HepG2 (cell line): ENCODE results near the gene ANKLE1. TPM values are rescaled to one million over a fixed set of nuclear protein-coding genes. Genes with fewer than 3 reads are reported as not detected.
"Not testable (repeated sequence)": the region's sequence is repeated elsewhere in the genome, so short reads cannot be mapped to it uniquely, and the experiment has no call there.

Experiments
- ATAC-seq: fragments of 200-7000 bp; cut with Tn5 transposase; 3 replicates; pipeline ENCODE4 v1.9.1; 2020; ENCODE audit warnings: mild to moderate bottlenecking, moderate library complexity
- BruUV-seq: library from RNA; stranded (reverse); fragments of 400-500 nt; replicated peaks from 2 replicates; lab custom pipeline; 2021; lab: Mats Ljungman, UMichigan
- CTCF ChIA-PET: fragments of 300-600 bp; formaldehyde crosslinking; extraction: SDS; loops from one replicate; lab custom pipeline; 2021; ENCODE audit warnings: low total read pairs, inconsistent platforms, low intra/inter-chr PET ratio; lab: Yijun Ruan, JAX
- POLR2A ChIA-PET: fragments of 350-600 bp; sonication (Branson Sonifier 250); formaldehyde crosslinking; loops from one replicate; lab custom pipeline; 2020; ENCODE audit warnings: antibody characterized with exemption, inconsistent platforms; lab: Yijun Ruan, JAX
- DNase-seq: peaks from one replicate; pipeline ENCODE4 v3.0.0-alpha.2; 2015; ENCODE audit warnings: low spot score
- FAIRE-seq: peaks from 3 replicates; lab custom pipeline; 2011; peaks lifted over from hg19 to GRCh38; lab: Jason Lieb, UNC
- H2AFZ ChIP-seq: one replicate; pipeline ENCODE4 v1.6.1; 2011; ENCODE audit warnings: low read length, inconsistent platforms
- H3K27ac ChIP-seq: fragments of 300-600 bp; 3 replicates; pipeline ENCODE4 v1.8.0; 2011; ENCODE audit warnings: mixed run types, mild to moderate bottlenecking, mixed read lengths, low read length, inconsistent platforms; ENCODE audit not compliant: insufficient read depth; ENCODE audit errors: extremely low read length
- H3K27me3 ChIP-seq, 2 experiments: fragments of 200-600 bp in 1 of 2; 2 replicates in 1 of 2; 3 replicates in 1 of 2; pipeline versions ENCODE4 v1.6.0 to v1.8.0; 2011; ENCODE audit warnings: low read length in 2 of 2, mild to moderate bottlenecking in 2 of 2, moderate library complexity in 2 of 2, inconsistent platforms in 1 of 2; ENCODE audit not compliant: insufficient read depth in 2 of 2, control insufficient read depth in 1 of 2
- H3K36me3 ChIP-seq, 2 experiments: fragments of 200-600 bp in 1 of 2; replicated peaks in 1 of 2; 2 replicates in 1 of 2; 3 replicates in 1 of 2; pipeline versions ENCODE4 v1.5.1 to v1.8.0; 2011; ENCODE audit warnings: low read length in 2 of 2, inconsistent platforms in 1 of 2; ENCODE audit not compliant: insufficient read depth in 2 of 2, control insufficient read depth in 1 of 2
- H3K4me1 ChIP-seq: 2 replicates; pipeline ENCODE4 v1.5.1; 2012; ENCODE audit warnings: low read length, inconsistent platforms; ENCODE audit not compliant: insufficient read depth
- H3K4me2 ChIP-seq: 2 replicates; pipeline ENCODE4 v1.6.0; 2011; ENCODE audit warnings: low read depth, low read length, inconsistent platforms
- H3K4me3 ChIP-seq, 3 experiments: fragments of 200-600 bp in 1 of 3; sonication (generic), shearing (Covaris generic) in 1 of 3; replicated peaks in 1 of 3; 2 replicates each; pipeline ENCODE4 v1.5.1; 2011 to 2016; ENCODE audit warnings: low read length in 3 of 3, inconsistent platforms in 2 of 3, low read depth in 2 of 3, mild to moderate bottlenecking in 2 of 3, control low read depth in 1 of 3, mixed read lengths in 1 of 3; ENCODE audit not compliant: insufficient read depth in 1 of 3
- H3K79me2 ChIP-seq: one replicate; pipeline ENCODE4 v1.6.1; 2011; ENCODE audit warnings: low read length, inconsistent platforms; ENCODE audit not compliant: insufficient read depth
- H3K9ac ChIP-seq: 2 replicates; pipeline ENCODE4 v1.6.0; 2011; ENCODE audit warnings: mild to moderate bottlenecking, low read depth, low read length, inconsistent platforms; ENCODE audit not compliant: insufficient read depth
- H3K9me3 ChIP-seq: 2 replicates; pipeline ENCODE4 v1.5.1; 2012; ENCODE audit warnings: mild to moderate bottlenecking, low read length
- H4K20me1 ChIP-seq: 2 replicates; pipeline ENCODE4 v1.6.0; 2011; ENCODE audit warnings: inconsistent platforms, mild to moderate bottlenecking, low read length, moderate library complexity; ENCODE audit not compliant: insufficient read depth
- ELF4 ChIP-seq: sonication (generic); formaldehyde crosslinking; IDR thresholded peaks from 2 replicates; pipeline ENCODE4 v1.5.0; 2020; ENCODE audit warnings: missing genetic modification reagents, mild to moderate bottlenecking, moderate library complexity, borderline replicate concordance
- FOXP1 ChIP-seq, 2 experiments: fragments of 450-650 bp in 1 of 2; IDR thresholded peaks; 2 replicates each; pipeline ENCODE4 v1.6.1; 2017 to 2018; ENCODE audit warnings: antibody characterized with exemption in 1 of 2
- ZNF232 ChIP-seq: sonication (generic); formaldehyde crosslinking; IDR thresholded peaks from 2 replicates; pipeline ENCODE4 v1.4.0; 2020; ENCODE audit warnings: missing genetic modification reagents, borderline replicate concordance
- ZNF772 ChIP-seq: sonication (generic); formaldehyde crosslinking; IDR thresholded peaks from 2 replicates; pipeline ENCODE4 v1.5.0; 2020; ENCODE audit warnings: mild to moderate bottlenecking, missing genetic modification reagents
- ZNF878 ChIP-seq: sonication (generic); formaldehyde crosslinking; IDR thresholded peaks from 2 replicates; pipeline ENCODE4 v1.8.1; 2023; ENCODE audit warnings: mild to moderate bottlenecking, missing genetic modification reagents, moderate library complexity
- WGBS: methylation state at CpG from one replicate; pipeline ENCODE4 v1.1.6; 2017; ENCODE audit warnings: low lambda C conversion rate; 5-methylcytosine and 5-hydroxymethylcytosine counted together
- in situ Hi-C: cut with HindIII; loops from 2 replicates; pipeline ENCODE4 v1.10.0; 2017; ENCODE audit warnings: low pct_unique_long_range_greater_than_20kb; ENCODE audit not compliant: extremely low pct_ligation_motif_present
- intact Hi-C: fragments of 100-400 bp; cut with micrococcal nuclease; formaldehyde crosslinking; loops from one replicate; pipeline ENCODE4 v1.10.0; 2022; ENCODE audit not compliant: unreplicated experiment
- polyA plus RNA-seq, 8 experiments: library from polyadenylated mRNA; depleted of rRNA in 3 of 8; stranded (reverse) in 7 of 8; unstranded in 1 of 8; fragments of >200 nt; fragmentation: Illumina TruSeq in 4 of 8; extraction: Trizol in 4 of 8; gene quantifications; 2 replicates each; pipeline versions ENCODE4 v1.2.1 to v1.2.3, GENCODE V29; 2011 to 2016; ENCODE audit warnings: low read depth in 4 of 8, missing spikeins in 1 of 8, mixed read lengths in 1 of 8; ENCODE audit not compliant: insufficient read depth in 1 of 8
- total RNA-seq, 5 experiments: library from RNA; depleted of rRNA; stranded (reverse); fragments of >200 nt; fragmentation: Illumina TruSeq; extraction: Trizol; gene quantifications; 2 replicates each; pipeline ENCODE4 v1.2.3, GENCODE V29; 2016; ENCODE audit warnings: low read depth in 1 of 5
- TF ChIP-seq, protein P1 (sequence below): sonication (generic); formaldehyde crosslinking; IDR thresholded peaks from 2 replicates; pipeline ENCODE4 v1.8.0; 2022; ENCODE audit warnings: missing genetic modification reagents, mild to moderate bottlenecking, inconsistent platforms, borderline replicate concordance

Gene ANKLE1
- total and polyA plus RNA-seq, 2 of the 13 experiments (the other 11 are each of a cell fraction or from before 2014, with no cell fraction given): 0.69 to 1.5 TPM

DNA sequence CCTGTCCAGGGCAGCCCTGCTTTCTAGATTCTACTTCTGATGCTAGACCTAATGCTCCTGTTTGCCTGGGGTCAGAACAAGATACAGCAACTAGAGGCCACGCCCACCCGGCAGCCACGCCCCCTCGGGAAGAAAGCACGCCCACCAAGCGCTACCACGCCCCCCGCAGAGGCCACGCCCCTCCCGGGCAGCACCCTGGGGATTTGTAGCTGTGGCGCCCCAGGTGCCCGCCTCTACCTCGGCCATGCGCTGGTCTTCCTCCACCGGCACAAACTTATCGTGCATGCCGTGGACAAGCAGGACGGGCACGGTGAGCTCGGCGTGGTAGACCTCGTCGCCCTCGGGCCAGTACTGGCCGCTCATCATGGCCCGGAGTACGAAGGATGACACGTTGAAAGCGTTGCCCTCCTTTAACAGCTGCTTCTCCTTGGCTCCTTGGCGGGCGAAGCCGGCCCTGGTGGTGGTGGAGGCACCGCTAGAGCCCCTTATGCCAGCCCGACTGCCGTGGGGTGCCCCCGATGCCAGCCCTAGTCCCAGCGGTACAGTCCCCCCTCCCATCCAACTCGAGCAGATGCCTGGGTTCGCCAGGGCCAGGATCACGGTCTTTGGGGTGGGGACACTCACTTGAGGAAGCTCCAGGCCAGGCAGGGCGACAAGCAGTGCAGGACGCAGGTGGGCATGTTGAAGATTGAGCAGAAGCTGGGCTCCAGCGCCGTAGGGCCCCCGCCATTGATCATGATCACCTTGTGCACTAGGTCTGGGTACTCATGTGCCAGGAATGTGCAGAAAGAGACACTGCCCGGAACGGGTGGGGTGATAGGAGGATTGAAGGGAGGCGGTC, 12.6 kb downstream of the ANKLE1 start (continued):
- no peak for TF ChIP-seq ZNF232 (CRISPR knock-in tag)
- TF ChIP-seq, protein P1, sequence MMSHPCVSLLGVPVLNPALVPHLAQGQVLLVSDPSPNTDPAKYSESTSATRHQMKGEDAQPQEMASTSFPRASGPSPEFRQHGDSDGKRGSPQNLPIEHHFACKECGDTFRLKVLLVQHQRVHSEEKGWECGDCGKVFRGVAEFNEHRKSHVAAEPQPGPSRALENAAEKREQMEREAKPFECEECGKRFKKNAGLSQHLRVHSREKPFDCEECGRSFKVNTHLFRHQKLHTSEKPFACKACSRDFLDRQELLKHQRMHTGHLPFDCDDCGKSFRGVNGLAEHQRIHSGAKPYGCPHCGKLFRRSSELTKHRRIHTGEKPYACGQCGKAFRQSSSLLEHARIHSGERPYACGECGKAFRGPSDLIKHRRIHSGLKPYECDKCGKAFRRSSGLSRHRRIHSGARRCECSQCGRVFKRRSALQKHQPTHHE: no peak
- no peak for TF ChIP-seq ELF4 (CRISPR knock-in tag)
- TF ChIP-seq ZNF772: no peak
- TF ChIP-seq ZNF878 (CRISPR knock-in tag): no peak
- TF ChIP-seq FOXP1 (IDR thresholded peaks at IDR 0.05): no peak
- TF ChIP-seq FOXP1 (CRISPR knock-in tag; IDR thresholded peaks at IDR 0.05): no peak
- TF ChIP-seq, all 625 proteins: peak for 6

DNA sequence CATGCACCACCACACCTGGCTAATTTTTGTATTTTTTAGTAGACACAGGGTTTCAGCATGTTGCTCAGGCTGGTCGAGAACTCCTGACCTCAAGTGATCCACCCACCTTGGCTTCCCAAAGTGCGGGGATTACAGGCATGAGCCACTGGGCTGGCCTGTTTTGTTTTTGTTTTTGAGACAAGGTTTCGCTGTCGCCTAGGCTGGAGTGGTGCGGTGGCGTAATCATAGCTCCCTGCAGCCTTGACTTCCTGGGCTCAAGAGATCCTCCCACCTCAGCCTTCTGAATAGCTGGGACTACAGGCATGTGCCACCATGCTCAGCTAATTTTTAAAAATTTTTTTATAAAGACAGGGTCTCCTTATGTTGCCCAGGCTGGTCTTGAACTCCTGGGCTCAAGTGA, 13.8 kb downstream of the ANKLE1 start:
- POLR2A ChIA-PET, H3K79me2 ChIP-seq, H3K4me1 ChIP-seq, H3K4me2 ChIP-seq, H3K4me3 ChIP-seq, H3K9me3 ChIP-seq, H3K27me3 ChIP-seq, H3K36me3 ChIP-seq, FAIRE-seq, BruUV-seq, H3K27ac ChIP-seq, DNase-seq, CTCF ChIA-PET, intact Hi-C loops, H2AFZ ChIP-seq, H3K9ac ChIP-seq, ATAC-seq, H4K20me1 ChIP-seq, in situ Hi-C loops: not testable (repeated sequence)
- 89% methylated on average over 6 of the region's 6 CpGs for WGBS
